ENCODE data around the gene INPP4B.
"Not testable (repeated sequence)": the region's sequence is repeated elsewhere in the genome, so short reads cannot be mapped to it uniquely, and the experiment has no call there.

INPP4B gene

GRCh38 chr4:142823796-142824195 lies 22.3 kb downstream of the INPP4B start:
- DNase-seq: no peak

- no peak for DNase-seq
These were observed 27.6 kb downstream of the INPP4B start for GRCh38 chr4:142818476-142818875.

- DNase-seq: no peak
These were observed 28.1 kb downstream of the INPP4B start for GRCh38 chr4:142818031-142818430.

GRCh38 chr4:142817442-142817841 lies 28.7 kb downstream of the INPP4B start:
- peak in 1 of 2 donors; percentile 2 for DNase-seq

- DNase-seq: no peak
These were observed 30.3 kb downstream of the INPP4B start for GRCh38 chr4:142815834-142816233.

GRCh38 chr4:142813388-142813787 lies 32.7 kb downstream of the INPP4B start:
- DNase-seq: no peak

GRCh38 chr4:142812091-142812490 lies 34.0 kb downstream of the INPP4B start:
- DNase-seq: no peak

- no peak for DNase-seq
These were observed 35.1 kb downstream of the INPP4B start for GRCh38 chr4:142811034-142811433.

- no peak for DNase-seq
These were observed 36.5 kb downstream of the INPP4B start for GRCh38 chr4:142809559-142809958.

- DNase-seq: not testable (repeated sequence)
These were observed 42.2 kb downstream of the INPP4B start for GRCh38 chr4:142803879-142804278.

- no peak for DNase-seq
These were observed 44.1 kb downstream of the INPP4B start for GRCh38 chr4:142801966-142802365.

GRCh38 chr4:142781114-142781513 lies 65.0 kb downstream of the INPP4B start:
- no peak for DNase-seq

GRCh38 chr4:142778900-142779299 lies 67.2 kb downstream of the INPP4B start:
- no peak for DNase-seq

- no peak for DNase-seq
These were observed 67.7 kb downstream of the INPP4B start for GRCh38 chr4:142778430-142778829.

- DNase-seq: no peak
These were observed 68.9 kb downstream of the INPP4B start for GRCh38 chr4:142777045-142777743.

- DNase-seq: no peak
These were observed 70.1 kb downstream of the INPP4B start for GRCh38 chr4:142776026-142776425.

- DNase-seq: no peak
These were observed 72.6 kb downstream of the INPP4B start for GRCh38 chr4:142773505-142773904.

- no peak for DNase-seq
These were observed 83.8 kb downstream of the INPP4B start for GRCh38 chr4:142762280-142762679.

- DNase-seq: no peak
These were observed 93.8 kb downstream of the INPP4B start for GRCh38 chr4:142752202-142752786.

GRCh38 chr4:142743121-142743825 lies 102.8 kb downstream of the INPP4B start:
- DNase-seq: no peak

GRCh38 chr4:142741995-142742394 lies 104.1 kb downstream of the INPP4B start:
- no peak for DNase-seq

GRCh38 chr4:142728233-142728632 lies 117.9 kb downstream of the INPP4B start:
- DNase-seq: no peak

GRCh38 chr4:142727149-142727548 lies 119.0 kb downstream of the INPP4B start:
- no peak for DNase-seq

GRCh38 chr4:142725886-142726285 lies 120.2 kb downstream of the INPP4B start:
- DNase-seq: no peak
